ENCODE measurements around the gene COL24A1.
A peak's percentile ranks its signal among the peaks of the same experiment; 100 is the strongest.

Gene COL24A1

GRCh38 chr1:85708829-85709227 lies 447.7 kb downstream of the COL24A1 start:
- H3K27me3 Mint-ChIP-seq = peaks cover 13% of the 10 kb centered on the region in 2 donors
- H3K4me3 Mint-ChIP-seq = no peak overlapping the region
- ATAC-seq (replicated peaks) (no peak), DNase-seq (no peak)
- peaks cover under 1% of the 10 kb centered on the region in 2 donors for H3K9me3 Mint-ChIP-seq
- H3K27ac Mint-ChIP-seq = no peak overlapping the region
- H3K4me1 Mint-ChIP-seq (ENCODE audit: low read depth in 2 of 2) = peaks cover 6 to 20% of the 10 kb centered on the region in 2 donors
- peaks cover 17% of the 10 kb centered on the region for H3K36me3 Mint-ChIP-seq (ENCODE audit: insufficient read depth)

GRCh38 chr1:85707990-85708828 lies 448.4 kb downstream of the COL24A1 start, which contains the start of gene ZNHIT6:
Gene ZNHIT6, minus strand, starts transcription at chr1:85708433. Its CDS starts 149 bp downstream, at chr1:85708284.
- peak; percentile 94 for ATAC-seq (replicated peaks)
- H3K27ac Mint-ChIP-seq = no peak within 1 kb of the TSS
- H3K4me3 Mint-ChIP-seq = no peak within 1 kb of the TSS
- DNase-seq = peak; percentile 79 to 80 (median 79)
- peaks cover 6 to 7% of the 10 kb centered on the region in 2 donors for H3K27me3 Mint-ChIP-seq
- H3K4me1 Mint-ChIP-seq (ENCODE audit: low read depth in 2 of 2) = peaks cover 6 to 26% of the 10 kb centered on the region in 2 donors
- H3K36me3 Mint-ChIP-seq (ENCODE audit: insufficient read depth) = peaks cover 22% of the 10 kb centered on the region
- no peaks in the 10 kb centered on the region for H3K9me3 Mint-ChIP-seq

GRCh38 chr1:85707267-85707989 lies 449.1 kb downstream of the COL24A1 start:
- no peak overlapping the region for H3K27ac Mint-ChIP-seq
- ATAC-seq (replicated peaks) (no peak), DNase-seq (no peak)
- H3K27me3 Mint-ChIP-seq = no peaks in the 10 kb centered on the region
- no peaks in the 10 kb centered on the region for H3K9me3 Mint-ChIP-seq
- no peak overlapping the region for H3K4me3 Mint-ChIP-seq
- H3K36me3 Mint-ChIP-seq (ENCODE audit: insufficient read depth) = peaks cover 22% of the 10 kb centered on the region
- H3K4me1 Mint-ChIP-seq (ENCODE audit: low read depth in 2 of 2) = peaks cover 6 to 26% of the 10 kb centered on the region in 2 donors

GRCh38 chr1:85705940-85706339 lies 450.6 kb downstream of the COL24A1 start:
- H3K27me3 Mint-ChIP-seq = no peaks in the 10 kb centered on the region
- H3K27ac Mint-ChIP-seq = no peak overlapping the region
- H3K4me1 Mint-ChIP-seq (ENCODE audit: low read depth in 2 of 2) = peaks cover 6 to 26% of the 10 kb centered on the region in 2 donors
- ATAC-seq (replicated peaks) = no peak
- no peak for DNase-seq
- peaks cover 33% of the 10 kb centered on the region for H3K36me3 Mint-ChIP-seq (ENCODE audit: insufficient read depth)
- H3K4me3 Mint-ChIP-seq = no peak overlapping the region
- no peaks in the 10 kb centered on the region for H3K9me3 Mint-ChIP-seq

GRCh38 chr1:85700422-85700821 lies 456.1 kb downstream of the COL24A1 start:
- H3K4me3 Mint-ChIP-seq = no peak overlapping the region
- H3K4me1 Mint-ChIP-seq (ENCODE audit: low read depth in 2 of 2) = peaks cover 11 to 21% of the 10 kb centered on the region in 2 donors

GRCh38 chr1:85697895-85698294 lies 458.7 kb downstream of the COL24A1 start:
- peaks cover 12 to 14% of the 10 kb centered on the region in 2 donors for H3K4me1 Mint-ChIP-seq (ENCODE audit: low read depth in 2 of 2)
- H3K27me3 Mint-ChIP-seq = no peaks in the 10 kb centered on the region
- ATAC-seq (replicated peaks) (no peak), DNase-seq (no peak)
- peaks cover 60% of the 10 kb centered on the region for H3K36me3 Mint-ChIP-seq (ENCODE audit: insufficient read depth)
- H3K9me3 Mint-ChIP-seq = no peaks in the 10 kb centered on the region
- H3K4me3 Mint-ChIP-seq = no peak overlapping the region
- H3K27ac Mint-ChIP-seq = no peak overlapping the region

More at GRCh38 chr1:85700422-85700821, 456.1 kb downstream of the COL24A1 start:
- H3K36me3 Mint-ChIP-seq (ENCODE audit: insufficient read depth) = peaks cover 52% of the 10 kb centered on the region
- DNase-seq (no peak), ATAC-seq (replicated peaks) (no peak)
- H3K27ac Mint-ChIP-seq = peak overlapping the region in 1 of 2 donors; percentile 35
- H3K27me3 Mint-ChIP-seq = no peaks in the 10 kb centered on the region
- H3K9me3 Mint-ChIP-seq = no peaks in the 10 kb centered on the region

GRCh38 chr1:85692730-85693314 lies 463.8 kb downstream of the COL24A1 start:
- no peak overlapping the region for H3K27ac Mint-ChIP-seq
- no peak overlapping the region for H3K4me3 Mint-ChIP-seq
- H3K36me3 Mint-ChIP-seq (ENCODE audit: insufficient read depth) = peaks cover 41% of the 10 kb centered on the region
- DNase-seq (no peak), ATAC-seq (replicated peaks) (no peak)
- no peaks in the 10 kb centered on the region for H3K27me3 Mint-ChIP-seq
- H3K4me1 Mint-ChIP-seq (ENCODE audit: low read depth in 2 of 2) = peaks cover 17 to 31% of the 10 kb centered on the region in 2 donors
- no peaks in the 10 kb centered on the region for H3K9me3 Mint-ChIP-seq

- no peak overlapping the region for H3K4me3 Mint-ChIP-seq
- no peaks in the 10 kb centered on the region for H3K9me3 Mint-ChIP-seq
- H3K4me1 Mint-ChIP-seq (ENCODE audit: low read depth in 2 of 2) = peaks cover 9 to 31% of the 10 kb centered on the region in 2 donors
- peak overlapping the region in 1 of 2 donors; percentile 3 for H3K27ac Mint-ChIP-seq
- DNase-seq = no peak
- ATAC-seq (replicated peaks) = no peak
- H3K36me3 Mint-ChIP-seq (ENCODE audit: insufficient read depth) = peaks cover 26% of the 10 kb centered on the region
- H3K27me3 Mint-ChIP-seq = no peaks in the 10 kb centered on the region
These were observed 466.7 kb downstream of the COL24A1 start for GRCh38 chr1:85689775-85690404.

GRCh38 chr1:85683292-85684025 lies 473.1 kb downstream of the COL24A1 start:
- ATAC-seq (replicated peaks) (no peak), DNase-seq (no peak)
- peaks cover 4 to 7% of the 10 kb centered on the region in 2 donors for H3K4me1 Mint-ChIP-seq (ENCODE audit: low read depth in 2 of 2)
- H3K36me3 Mint-ChIP-seq (ENCODE audit: insufficient read depth) = peaks cover 33% of the 10 kb centered on the region
- no peak overlapping the region for H3K27ac Mint-ChIP-seq
- H3K4me3 Mint-ChIP-seq = no peak overlapping the region
- H3K9me3 Mint-ChIP-seq = no peaks in the 10 kb centered on the region
- H3K27me3 Mint-ChIP-seq = no peaks in the 10 kb centered on the region

- no peak overlapping the region for H3K4me3 Mint-ChIP-seq
- DNase-seq = no peak
- H3K36me3 Mint-ChIP-seq (ENCODE audit: insufficient read depth) = peaks cover 53% of the 10 kb centered on the region
- no peak overlapping the region for H3K27ac Mint-ChIP-seq
- H3K4me1 Mint-ChIP-seq (ENCODE audit: low read depth in 2 of 2) = peaks cover 4 to 7% of the 10 kb centered on the region in 2 donors
- H3K27me3 Mint-ChIP-seq = no peaks in the 10 kb centered on the region
- ATAC-seq (replicated peaks) = no peak
- no peaks in the 10 kb centered on the region for H3K9me3 Mint-ChIP-seq
These were observed 475.5 kb downstream of the COL24A1 start for GRCh38 chr1:85681087-85681486.
